ENCODE data around the gene OR8G5.

DNA sequence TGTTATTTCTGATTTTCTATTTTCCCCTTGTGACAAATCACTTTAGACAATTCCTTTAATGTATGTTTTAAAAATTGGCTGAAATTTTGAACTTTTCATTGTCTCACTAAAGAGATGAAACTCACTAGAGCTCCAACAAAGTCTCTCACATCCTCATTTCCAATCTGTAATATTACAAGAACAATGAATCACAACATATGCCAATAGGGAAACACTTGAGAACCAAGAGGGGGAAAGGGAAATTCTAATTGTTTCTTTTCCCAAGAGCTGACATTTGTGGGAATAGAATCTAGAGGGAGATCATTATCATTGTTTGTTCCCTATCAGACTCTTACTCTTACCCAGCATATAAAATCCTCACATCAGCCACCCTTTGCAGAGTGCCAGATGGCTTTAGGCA lies 44.9 kb upstream of the OR8G5 start:
- TF ChIP-seq, protein P1, sequence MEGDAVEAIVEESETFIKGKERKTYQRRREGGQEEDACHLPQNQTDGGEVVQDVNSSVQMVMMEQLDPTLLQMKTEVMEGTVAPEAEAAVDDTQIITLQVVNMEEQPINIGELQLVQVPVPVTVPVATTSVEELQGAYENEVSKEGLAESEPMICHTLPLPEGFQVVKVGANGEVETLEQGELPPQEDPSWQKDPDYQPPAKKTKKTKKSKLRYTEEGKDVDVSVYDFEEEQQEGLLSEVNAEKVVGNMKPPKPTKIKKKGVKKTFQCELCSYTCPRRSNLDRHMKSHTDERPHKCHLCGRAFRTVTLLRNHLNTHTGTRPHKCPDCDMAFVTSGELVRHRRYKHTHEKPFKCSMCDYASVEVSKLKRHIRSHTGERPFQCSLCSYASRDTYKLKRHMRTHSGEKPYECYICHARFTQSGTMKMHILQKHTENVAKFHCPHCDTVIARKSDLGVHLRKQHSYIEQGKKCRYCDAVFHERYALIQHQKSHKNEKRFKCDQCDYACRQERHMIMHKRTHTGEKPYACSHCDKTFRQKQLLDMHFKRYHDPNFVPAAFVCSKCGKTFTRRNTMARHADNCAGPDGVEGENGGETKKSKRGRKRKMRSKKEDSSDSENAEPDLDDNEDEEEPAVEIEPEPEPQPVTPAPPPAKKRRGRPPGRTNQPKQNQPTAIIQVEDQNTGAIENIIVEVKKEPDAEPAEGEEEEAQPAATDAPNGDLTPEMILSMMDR (conservative IDR thresholded peaks at IDR 0.05; ENCODE audit: low read depth, low read length) = no peak
- TF ChIP-seq EZH2 (IDR thresholded peaks at IDR 0.05; ENCODE audit: borderline replicate concordance, low read depth, low read length, poor library complexity, severe bottlenecking) = no peak

Data from A673 (cell line).